GM12865 (cell line): ENCODE results near the gene CELSR1.
A peak's percentile ranks its signal among the peaks of the same experiment; 100 is the strongest.

ENCODE experiments used
- DNase-seq: peaks from one replicate; pipeline ENCODE4 v3.0.0; 2010; ENCODE audit warnings: low read depth
- H3K4me3 ChIP-seq: 2 replicates; pipeline ENCODE4 v1.5.1; 2011; ENCODE audit warnings: mild to moderate bottlenecking, low read depth, low read length, control low read depth
- TF ChIP-seq, protein P1 (sequence below): IDR thresholded peaks from 2 replicates; pipeline ENCODE4 v1.5.1; 2011; ENCODE audit warnings: low read length, control low read depth, low read depth, inconsistent platforms; ENCODE audit not compliant: insufficient read depth; ENCODE audit errors: missing control alignments

The CELSR1 gene

DNA sequence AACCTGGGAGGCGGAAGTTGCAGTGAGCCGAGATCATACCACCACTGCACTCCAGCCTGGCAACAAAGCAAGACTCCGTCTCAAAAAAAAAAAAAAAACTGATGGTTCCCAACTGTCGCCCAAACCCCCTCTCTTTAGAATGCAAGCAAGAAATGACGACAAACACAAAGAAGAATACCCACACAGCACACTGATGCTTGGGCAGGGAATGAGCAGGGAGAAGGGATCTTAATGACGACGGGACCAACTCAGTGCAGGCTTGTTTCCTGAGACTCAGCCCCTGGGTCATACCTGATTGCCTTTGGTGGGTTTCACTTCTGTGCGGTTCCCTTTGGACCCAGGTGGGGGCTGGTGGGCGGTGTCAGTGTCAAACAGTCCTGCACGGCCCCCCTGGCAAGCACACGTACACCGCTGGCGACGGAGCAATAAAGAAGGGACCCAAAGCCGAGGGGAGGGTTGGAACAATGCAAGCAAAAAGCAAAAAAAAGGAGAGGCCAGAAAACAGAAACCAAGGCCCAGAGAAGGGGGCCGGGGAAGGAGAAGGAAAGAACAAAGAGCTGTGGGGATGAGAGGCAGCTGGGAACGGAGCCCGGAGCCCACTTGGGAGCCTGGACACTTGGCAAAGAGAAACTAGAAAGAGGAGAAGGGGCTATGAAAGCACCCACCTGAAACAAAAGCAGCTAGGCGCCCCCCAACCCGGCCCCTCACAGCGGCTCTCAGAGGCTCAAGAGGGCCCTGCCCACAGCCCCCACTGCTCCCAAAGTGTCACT is 99.6 kb downstream of the CELSR1 start:
- no peak overlapping the region for H3K4me3 ChIP-seq
- no peak for DNase-seq
- TF ChIP-seq, protein P1, sequence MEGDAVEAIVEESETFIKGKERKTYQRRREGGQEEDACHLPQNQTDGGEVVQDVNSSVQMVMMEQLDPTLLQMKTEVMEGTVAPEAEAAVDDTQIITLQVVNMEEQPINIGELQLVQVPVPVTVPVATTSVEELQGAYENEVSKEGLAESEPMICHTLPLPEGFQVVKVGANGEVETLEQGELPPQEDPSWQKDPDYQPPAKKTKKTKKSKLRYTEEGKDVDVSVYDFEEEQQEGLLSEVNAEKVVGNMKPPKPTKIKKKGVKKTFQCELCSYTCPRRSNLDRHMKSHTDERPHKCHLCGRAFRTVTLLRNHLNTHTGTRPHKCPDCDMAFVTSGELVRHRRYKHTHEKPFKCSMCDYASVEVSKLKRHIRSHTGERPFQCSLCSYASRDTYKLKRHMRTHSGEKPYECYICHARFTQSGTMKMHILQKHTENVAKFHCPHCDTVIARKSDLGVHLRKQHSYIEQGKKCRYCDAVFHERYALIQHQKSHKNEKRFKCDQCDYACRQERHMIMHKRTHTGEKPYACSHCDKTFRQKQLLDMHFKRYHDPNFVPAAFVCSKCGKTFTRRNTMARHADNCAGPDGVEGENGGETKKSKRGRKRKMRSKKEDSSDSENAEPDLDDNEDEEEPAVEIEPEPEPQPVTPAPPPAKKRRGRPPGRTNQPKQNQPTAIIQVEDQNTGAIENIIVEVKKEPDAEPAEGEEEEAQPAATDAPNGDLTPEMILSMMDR: no peak

DNA sequence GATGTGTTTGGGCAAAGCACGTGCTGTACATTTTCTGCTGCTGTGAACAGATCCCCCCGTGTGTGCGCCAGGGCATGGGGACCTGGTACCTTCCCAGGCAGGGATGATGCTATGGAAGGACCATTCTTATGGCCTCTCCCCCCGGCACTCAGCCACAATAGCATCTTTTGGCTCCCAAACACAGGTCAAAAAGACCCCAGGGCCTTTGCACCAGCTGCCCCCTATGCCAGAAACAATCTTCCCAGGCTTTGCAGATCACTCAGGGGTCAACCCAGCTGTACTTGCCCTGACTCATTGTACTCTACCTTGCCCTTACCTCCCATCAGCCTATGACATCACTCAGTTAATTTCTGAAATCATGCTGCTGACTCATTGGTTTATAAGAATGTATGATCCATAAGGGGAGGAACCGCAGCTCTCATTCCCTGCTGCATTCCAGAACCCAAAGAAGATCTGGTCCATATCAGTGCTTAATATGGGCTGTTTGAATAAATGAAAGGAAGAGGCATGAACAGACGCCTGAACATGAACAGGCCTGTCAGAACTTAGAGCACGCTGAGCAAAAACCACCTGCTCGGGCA is 100.7 kb downstream of the CELSR1 start:
- no peak for DNase-seq
- TF ChIP-seq, protein P1: no peak
- no peak overlapping the region for H3K4me3 ChIP-seq

- TF ChIP-seq, protein P1: no peak
- no peak overlapping the region for H3K4me3 ChIP-seq
- no peak for DNase-seq
Observed at GRCh38 chr22:46433318-46433717, 104.1 kb downstream of the CELSR1 start.

DNA sequence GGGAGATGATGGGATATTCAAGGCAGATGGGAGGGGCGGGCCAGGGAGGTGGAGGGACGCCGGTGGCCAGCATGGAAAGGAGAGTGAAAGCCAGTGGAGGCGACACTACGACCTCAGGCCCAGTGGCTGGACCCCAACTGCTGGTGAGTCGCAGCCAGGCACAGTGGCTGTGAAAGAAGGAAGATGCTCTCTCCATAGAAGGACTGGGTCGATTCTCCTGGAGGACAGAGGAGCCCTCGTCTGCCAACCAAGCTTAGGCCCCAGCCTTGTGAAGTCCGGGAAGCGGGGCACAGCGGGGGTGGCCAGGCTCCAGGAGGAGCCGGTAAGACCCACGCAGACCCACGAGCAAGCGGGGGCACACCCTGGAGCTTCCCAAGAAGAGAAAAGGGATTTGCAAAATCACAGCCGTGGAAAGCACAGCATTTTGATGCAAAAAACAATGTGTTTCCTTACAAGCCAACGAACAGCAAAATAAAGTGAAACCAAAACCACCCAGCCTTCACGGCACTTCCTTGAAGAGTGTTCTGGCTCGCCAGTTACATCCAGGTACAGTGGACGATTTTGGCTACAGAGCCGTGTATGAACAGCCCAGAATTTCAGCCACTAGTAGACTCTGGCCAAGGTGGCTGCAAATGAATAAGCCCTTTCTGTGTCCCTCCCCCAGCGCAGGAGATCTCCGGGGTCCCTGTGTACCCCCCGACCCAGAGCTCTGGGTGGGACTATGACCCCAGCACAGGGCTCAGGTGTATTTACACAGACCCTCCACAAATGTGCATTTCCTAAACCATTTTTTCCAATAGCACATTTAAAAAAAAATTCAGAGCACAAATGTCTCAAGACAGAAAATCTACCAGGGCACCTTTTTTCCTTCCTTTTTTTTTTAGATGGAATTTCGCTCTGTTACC is 105.0 kb downstream of the CELSR1 start:
- peak overlapping the region; percentile 47 for H3K4me3 ChIP-seq
- DNase-seq: peak; percentile 62
- TF ChIP-seq, protein P1: no peak

GRCh38 chr22:46430961-46431838 is 106.2 kb downstream of the CELSR1 start:
- H3K4me3 ChIP-seq: no peak overlapping the region
- DNase-seq: no peak
- TF ChIP-seq, protein P1: no peak

DNA sequence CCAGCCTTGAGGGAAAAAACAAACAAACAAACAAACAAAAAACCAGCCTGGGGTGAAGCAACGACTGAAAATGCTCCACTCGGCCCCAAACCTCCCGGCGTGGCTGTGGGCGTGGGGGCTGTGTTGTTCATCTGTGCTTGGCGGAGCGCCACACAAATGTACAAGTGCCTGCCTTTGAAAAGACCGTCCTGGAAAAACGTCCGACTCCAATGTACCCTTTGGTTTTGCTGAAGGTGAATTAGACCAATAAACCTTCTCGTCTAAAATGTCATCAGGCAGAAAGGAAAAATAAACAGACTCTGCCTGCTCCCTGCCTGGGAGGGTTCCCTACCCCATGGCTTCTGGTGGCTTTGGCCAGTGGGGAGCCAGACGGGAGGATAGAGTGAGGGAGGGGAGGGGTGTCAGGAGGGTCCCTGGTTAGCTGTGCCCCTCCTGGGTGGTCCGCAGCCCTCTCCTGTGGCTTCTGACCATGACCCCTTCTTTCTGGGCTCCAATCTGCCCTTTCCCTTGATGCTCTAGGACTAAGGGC is 108.0 kb downstream of the CELSR1 start:
- DNase-seq: no peak
- H3K4me3 ChIP-seq: no peak overlapping the region
- TF ChIP-seq, protein P1: no peak
